ENCODE results near the gene LIME1.
"Not testable (repeated sequence)": the region's sequence is repeated elsewhere in the genome, so short reads cannot be mapped to it uniquely, and the experiment has no call there.

LIME1 gene

GRCh38 chr20:63708301-63709148 lies 27.9 kb upstream of the LIME1 start:
- DNase-seq = no peak

- no peak for DNase-seq
Measured at GRCh38 chr20:63709149-63709527, 27.3 kb upstream of the LIME1 start.

GRCh38 chr20:63711085-63711645 lies 25.3 kb upstream of the LIME1 start:
- no peak for DNase-seq

GRCh38 chr20:63712191-63712590 lies 24.3 kb upstream of the LIME1 start:
- DNase-seq = no peak

- no peak for DNase-seq
Measured at GRCh38 chr20:63714858-63715257, 21.6 kb upstream of the LIME1 start.

- DNase-seq = no peak
Measured at GRCh38 chr20:63718996-63719395, 17.5 kb upstream of the LIME1 start.

GRCh38 chr20:63722967-63723622 lies 13.4 kb upstream of the LIME1 start:
- not testable (repeated sequence) for DNase-seq

- not testable (repeated sequence) for DNase-seq
Measured at GRCh38 chr20:63730189-63730733, 6.2 kb upstream of the LIME1 start.

GRCh38 chr20:63731410-63731809 lies 5.1 kb upstream of the LIME1 start:
- DNase-seq = no peak

GRCh38 chr20:63732118-63733095 lies 4.1 kb upstream of the LIME1 start:
- no peak for DNase-seq

GRCh38 chr20:63733117-63733516 lies 3.3 kb upstream of the LIME1 start:
- no peak for DNase-seq

GRCh38 chr20:63733579-63734081 lies 2.8 kb upstream of the LIME1 start:
- no peak for DNase-seq

GRCh38 chr20:63734111-63734945 lies 2.1 kb upstream of the LIME1 start:
- DNase-seq = no peak

- DNase-seq = peak in 2 of 14 donors; percentile 10 to 27
Measured at GRCh38 chr20:63734946-63735858, 1.3 kb upstream of the LIME1 start.

GRCh38 chr20:63736893-63737694 lies 630 bp downstream of the LIME1 start:
- no peak for DNase-seq

GRCh38 chr20:63737695-63737944 lies 1.2 kb downstream of the LIME1 start:
- DNase-seq = no peak

- no peak for DNase-seq
Measured at GRCh38 chr20:63737945-63738686, 1.7 kb downstream of the LIME1 start.

- DNase-seq = peak in 3 of 14 donors; percentile 49 to 56 (median 51)
Measured at GRCh38 chr20:63738687-63739129, 2.2 kb downstream of the LIME1 start.
